ENCODE measurements around the gene CNGB1. TPM values are rescaled to one million over a fixed set of nuclear protein-coding genes. Genes with fewer than 3 reads are reported as not detected.

CNGB1 gene
- total RNA-seq, 3 donors from 2014 or later = 0.14 to 2.0 (median 0.55) TPM

GRCh38 chr16:57924514-57924913 lies 46.4 kb downstream of the CNGB1 start:
- intact Hi-C loops (cut with DNase I, micrococcal nuclease) = no loop called here
- TF ChIP-seq CTCF (IDR thresholded peaks at IDR 0.05) = no peak
- Histone ChIP-seq H3K36me3 (ENCODE audit: low read depth) (no peaks in the 10 kb centered on the region), H3K4me1 (ENCODE audit: low read depth) (no peaks in the 10 kb centered on the region), H3K4me3 (no peak overlapping the region), H3K9me3 (no peaks in the 10 kb centered on the region)
- DNase-seq = no peak
- no peak for ATAC-seq

- ATAC-seq = no peak
- intact Hi-C loops (cut with DNase I, micrococcal nuclease) = no loop called here
These were observed 47.1 kb downstream of the CNGB1 start for GRCh38 chr16:57923841-57924240.

GRCh38 chr16:57923418-57923817 lies 47.5 kb downstream of the CNGB1 start:
- Histone ChIP-seq H3K9me3 (no peaks in the 10 kb centered on the region), H3K4me1 (ENCODE audit: low read depth) (no peaks in the 10 kb centered on the region), H3K36me3 (ENCODE audit: low read depth) (no peaks in the 10 kb centered on the region), H3K4me3 (no peak overlapping the region)
- intact Hi-C loops (cut with DNase I, micrococcal nuclease) = no loop called here
- ATAC-seq (no peak), DNase-seq (no peak)
- TF ChIP-seq CTCF (IDR thresholded peaks at IDR 0.05) = no peak

More at GRCh38 chr16:57923841-57924240, 47.1 kb downstream of the CNGB1 start:
- Histone ChIP-seq H3K4me1 (ENCODE audit: low read depth) (no peaks in the 10 kb centered on the region), H3K36me3 (ENCODE audit: low read depth) (no peaks in the 10 kb centered on the region), H3K9me3 (no peaks in the 10 kb centered on the region), H3K4me3 (no peak overlapping the region)
- no peak for TF ChIP-seq CTCF (IDR thresholded peaks at IDR 0.05)
- no peak for DNase-seq

GRCh38 chr16:57920880-57921229 lies 50.1 kb downstream of the CNGB1 start:
- intact Hi-C loops (cut with DNase I, micrococcal nuclease) = no loop called here
- Histone ChIP-seq H3K36me3 (ENCODE audit: low read depth) (no peaks in the 10 kb centered on the region), H3K4me1 (ENCODE audit: low read depth) (no peaks in the 10 kb centered on the region), H3K4me3 (no peak overlapping the region), H3K9me3 (no peaks in the 10 kb centered on the region)
- ATAC-seq = no peak
- TF ChIP-seq CTCF (IDR thresholded peaks at IDR 0.05) = no peak
- DNase-seq = no peak

GRCh38 chr16:57920215-57920879 lies 50.6 kb downstream of the CNGB1 start:
- no peaks in the 10 kb centered on the region for H3K36me3 ChIP-seq (ENCODE audit: low read depth)
- ATAC-seq = no peak
- H3K9me3 ChIP-seq = no peaks in the 10 kb centered on the region
- TF ChIP-seq CTCF (IDR thresholded peaks at IDR 0.05) = no peak
- intact Hi-C loops (cut with DNase I, micrococcal nuclease) = no loop called here
- DNase-seq = no peak
- H3K4me3 ChIP-seq = no peak overlapping the region
- no peaks in the 10 kb centered on the region for H3K4me1 ChIP-seq (ENCODE audit: low read depth)

- Histone ChIP-seq H3K9me3 (no peaks in the 10 kb centered on the region), H3K4me3 (no peak overlapping the region), H3K4me1 (ENCODE audit: low read depth) (no peaks in the 10 kb centered on the region), H3K36me3 (ENCODE audit: low read depth) (no peaks in the 10 kb centered on the region)
- intact Hi-C loops (cut with DNase I, micrococcal nuclease) = no loop called here
- TF ChIP-seq CTCF (IDR thresholded peaks at IDR 0.05) = no peak
- DNase-seq (no peak), ATAC-seq (no peak)
These were observed 51.9 kb downstream of the CNGB1 start for GRCh38 chr16:57918994-57919393.

Data from mucosa of descending colon (tissue), 3 donors.